ENCODE data around the gene ETS1. TPM values are rescaled to one million over a fixed set of nuclear protein-coding genes. Genes with fewer than 3 reads are reported as not detected.

The ETS1 gene
- total and polyA plus RNA-seq, 2 experiments from 2014 or later: 25.6 to 52.6 TPM

DNA sequence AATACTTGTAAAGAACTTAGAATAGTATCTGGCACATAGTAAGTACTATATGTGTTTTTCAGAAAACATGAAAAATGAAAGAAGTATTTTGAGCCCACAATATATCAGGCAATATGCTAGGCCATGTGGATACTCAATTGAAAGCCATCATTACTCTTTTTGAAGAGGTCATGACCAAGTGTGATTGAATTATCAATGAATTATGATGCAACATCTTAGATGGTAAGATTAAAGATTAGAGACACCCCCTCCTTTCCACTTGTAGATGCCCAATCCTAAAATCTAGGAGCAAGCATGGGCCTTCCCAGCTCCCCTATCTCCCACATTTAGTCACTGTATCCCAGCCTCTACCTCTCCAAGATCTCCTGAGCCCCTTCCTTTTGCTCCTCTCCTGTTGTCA lies 154.4 kb downstream of the ETS1 start:
- H3K27ac ChIP-seq (ENCODE audit: low read depth): no peak overlapping the region
- H3K9me3 Mint-ChIP-seq: no peaks in the 10 kb centered on the region
- no peaks in the 10 kb centered on the region for H3K4me1 Mint-ChIP-seq
- no peak overlapping the region for H3K4me3 ChIP-seq
- H3K4me3 Mint-ChIP-seq: no peak overlapping the region
- no peaks in the 10 kb centered on the region for H3F3A ChIP-seq (replicated peaks; ENCODE audit: low read depth)
- no peak overlapping the region for H2AFZ ChIP-seq
- H3K4me1 ChIP-seq (ENCODE audit: insufficient read depth): no peaks in the 10 kb centered on the region
- H3K9me2 ChIP-seq (ENCODE audit: insufficient read depth): 0 out of 2 replicates have a peak, but pooled peaks cover 4% of the 10 kb centered on the region
- H3K36me3 ChIP-seq (ENCODE audit: insufficient read depth): no peaks in the 10 kb centered on the region
- ATAC-seq (no peak), DNase-seq (ENCODE audit: low spot score) (no peak)
- no peak overlapping the region for H3K4me2 ChIP-seq
- no peak overlapping the region for H3K27ac Mint-ChIP-seq
- peaks cover 2% of the 10 kb centered on the region for H3K27me3 Mint-ChIP-seq (ENCODE audit: insufficient read depth, low read depth, poor library complexity)
- H3K79me2 ChIP-seq (replicated peaks; ENCODE audit: insufficient read depth): no peaks in the 10 kb centered on the region
- TF ChIP-seq ZNF462 (CRISPR knock-in tag; IDR thresholded peaks at IDR 0.05): no peak
- no peak for TF ChIP-seq ETS1 (IDR thresholded peaks at IDR 0.05)
- no peak for TF ChIP-seq ZNF114 (CRISPR knock-in tag; IDR thresholded peaks at IDR 0.05)
- no peak for TF ChIP-seq CTCF (conservative IDR thresholded peaks at IDR 0.05; ENCODE audit: low read depth in 2 of 2)
- no peak for TF ChIP-seq ZNF331 (CRISPR knock-in tag; IDR thresholded peaks at IDR 0.05; ENCODE audit: low read depth)
- no peak for TF ChIP-seq CREB1 (CRISPR knock-in tag; IDR thresholded peaks at IDR 0.05; ENCODE audit: low read depth)
- TF ChIP-seq EZH2 (IDR thresholded peaks at IDR 0.05; ENCODE audit: low read depth, unreplicated experiment): no peak
- TF ChIP-seq, protein P1, sequence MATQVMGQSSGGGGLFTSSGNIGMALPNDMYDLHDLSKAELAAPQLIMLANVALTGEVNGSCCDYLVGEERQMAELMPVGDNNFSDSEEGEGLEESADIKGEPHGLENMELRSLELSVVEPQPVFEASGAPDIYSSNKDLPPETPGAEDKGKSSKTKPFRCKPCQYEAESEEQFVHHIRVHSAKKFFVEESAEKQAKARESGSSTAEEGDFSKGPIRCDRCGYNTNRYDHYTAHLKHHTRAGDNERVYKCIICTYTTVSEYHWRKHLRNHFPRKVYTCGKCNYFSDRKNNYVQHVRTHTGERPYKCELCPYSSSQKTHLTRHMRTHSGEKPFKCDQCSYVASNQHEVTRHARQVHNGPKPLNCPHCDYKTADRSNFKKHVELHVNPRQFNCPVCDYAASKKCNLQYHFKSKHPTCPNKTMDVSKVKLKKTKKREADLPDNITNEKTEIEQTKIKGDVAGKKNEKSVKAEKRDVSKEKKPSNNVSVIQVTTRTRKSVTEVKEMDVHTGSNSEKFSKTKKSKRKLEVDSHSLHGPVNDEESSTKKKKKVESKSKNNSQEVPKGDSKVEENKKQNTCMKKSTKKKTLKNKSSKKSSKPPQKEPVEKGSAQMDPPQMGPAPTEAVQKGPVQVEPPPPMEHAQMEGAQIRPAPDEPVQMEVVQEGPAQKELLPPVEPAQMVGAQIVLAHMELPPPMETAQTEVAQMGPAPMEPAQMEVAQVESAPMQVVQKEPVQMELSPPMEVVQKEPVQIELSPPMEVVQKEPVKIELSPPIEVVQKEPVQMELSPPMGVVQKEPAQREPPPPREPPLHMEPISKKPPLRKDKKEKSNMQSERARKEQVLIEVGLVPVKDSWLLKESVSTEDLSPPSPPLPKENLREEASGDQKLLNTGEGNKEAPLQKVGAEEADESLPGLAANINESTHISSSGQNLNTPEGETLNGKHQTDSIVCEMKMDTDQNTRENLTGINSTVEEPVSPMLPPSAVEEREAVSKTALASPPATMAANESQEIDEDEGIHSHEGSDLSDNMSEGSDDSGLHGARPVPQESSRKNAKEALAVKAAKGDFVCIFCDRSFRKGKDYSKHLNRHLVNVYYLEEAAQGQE (IDR thresholded peaks at IDR 0.05; ENCODE audit: unreplicated experiment): no peak
- TF ChIP-seq STAT1 (IDR thresholded peaks at IDR 0.05; ENCODE audit: unreplicated experiment): no peak
- TF ChIP-seq EZH2phosphoT487 (IDR thresholded peaks at IDR 0.05; ENCODE audit: unreplicated experiment): no peak
- no peak for TF ChIP-seq JUNB (IDR thresholded peaks at IDR 0.05; ENCODE audit: unreplicated experiment)
- H3K27me3 ChIP-seq (ENCODE audit: insufficient read depth): no peaks in the 10 kb centered on the region
- H4K20me1 ChIP-seq (replicated peaks; ENCODE audit: insufficient read depth): no peaks in the 10 kb centered on the region
- H3K36me3 Mint-ChIP-seq (ENCODE audit: low read depth): no peaks in the 10 kb centered on the region
